NK-92 treated with Interleukin-12 subunit alpha and Interleukin-12 subunit beta, amount 100 ng/mL, for 24 hours (cell line): ENCODE data around the gene TTYH2.
A peak's percentile ranks its signal among the peaks of the same experiment; 100 is the strongest.
"Not testable (repeated sequence)": the region's sequence is repeated elsewhere in the genome, so short reads cannot be mapped to it uniquely, and the experiment has no call there.

Experiments
- DNase-seq: peaks from one replicate; lab custom pipeline; 2025; lab: John Stamatoyannopoulos, UW

The TTYH2 gene

GRCh38 chr17:74212913-74213791 is at the start of gene TTYH2:
TTYH2 (plus strand) TSS chr17:74213571; CDS start chr17:74213588, 17 bp downstream.
- DNase-seq = no peak

GRCh38 chr17:74163836-74164235 is 49.5 kb upstream of the TTYH2 start:
- DNase-seq = no peak

GRCh38 chr17:74164446-74165045 is 48.8 kb upstream of the TTYH2 start:
- DNase-seq = no peak

GRCh38 chr17:74165797-74166365 is 47.5 kb upstream of the TTYH2 start:
- no peak for DNase-seq

GRCh38 chr17:74170924-74171323 is 42.4 kb upstream of the TTYH2 start:
- DNase-seq = no peak

- no peak for DNase-seq
Observed at GRCh38 chr17:74172700-74173099, 40.7 kb upstream of the TTYH2 start.

- DNase-seq = peak; percentile 8
Observed at GRCh38 chr17:74176546-74177001, 36.8 kb upstream of the TTYH2 start.

- no peak for DNase-seq
Observed at GRCh38 chr17:74177018-74177450, 36.3 kb upstream of the TTYH2 start.

GRCh38 chr17:74179576-74179975 is 33.8 kb upstream of the TTYH2 start:
- DNase-seq = no peak

- no peak for DNase-seq
Observed at GRCh38 chr17:74180336-74180735, 33.0 kb upstream of the TTYH2 start.

- DNase-seq = no peak
Observed at GRCh38 chr17:74181341-74181740, 32.0 kb upstream of the TTYH2 start.

GRCh38 chr17:74182041-74182723 is 31.2 kb upstream of the TTYH2 start:
- no peak for DNase-seq

GRCh38 chr17:74183411-74183810 is 30.0 kb upstream of the TTYH2 start:
- DNase-seq = no peak

GRCh38 chr17:74185571-74186185 is 27.7 kb upstream of the TTYH2 start:
- no peak for DNase-seq

GRCh38 chr17:74186498-74186897 is 26.9 kb upstream of the TTYH2 start:
- no peak for DNase-seq

- DNase-seq = no peak
Observed at GRCh38 chr17:74187761-74188160, 25.6 kb upstream of the TTYH2 start.

- DNase-seq = not testable (repeated sequence)
Observed at GRCh38 chr17:74188687-74189086, 24.7 kb upstream of the TTYH2 start.

GRCh38 chr17:74190154-74190553 is 23.2 kb upstream of the TTYH2 start:
- no peak for DNase-seq

GRCh38 chr17:74190807-74191406 is 22.5 kb upstream of the TTYH2 start:
- DNase-seq = no peak

- DNase-seq = no peak
Observed at GRCh38 chr17:74192950-74193781, 20.2 kb upstream of the TTYH2 start.

GRCh38 chr17:74194682-74195081 is 18.7 kb upstream of the TTYH2 start:
- DNase-seq = no peak
